Natural killer cell (primary cell): Measurements from ENCODE around the gene GNAI3. TPM values are rescaled to one million over a fixed set of nuclear protein-coding genes. Genes with fewer than 3 reads are reported as not detected.
A peak's percentile ranks its signal among the peaks of the same experiment; 100 is the strongest.

Experiments
- ATAC-seq, 3 donors: fragments of 150-1000 bp in 2 of 3; fragments of 200-7000 bp in 1 of 3; cut with Tn5 transposase; 1 replicate in 1 of 3; 2 replicates in 2 of 3; pipeline ENCODE4 v1.10.0; 2021; ENCODE audit warnings: mild to moderate bottlenecking in 2 of 3, moderate library complexity in 2 of 3
- DNase-seq, 2 donors: peaks; one replicate each; pipeline versions ENCODE4 v3.0.0 to v3.0.0-alpha.2; 2013 to 2021; ENCODE audit warnings: mixed read lengths in 1 of 2
- H3K27ac ChIP-seq: one replicate; pipeline ENCODE4 v1.5.1; 2013; ENCODE audit warnings: mild to moderate bottlenecking, low read length
- H3K27me3 ChIP-seq: one replicate; pipeline ENCODE4 v1.6.1; 2013; ENCODE audit warnings: low read length; ENCODE audit not compliant: control insufficient read depth, insufficient read depth
- H3K36me3 ChIP-seq: one replicate; pipeline ENCODE4 v1.6.1; 2013; ENCODE audit warnings: low read length; ENCODE audit not compliant: control insufficient read depth, insufficient read depth
- H3K4me1 ChIP-seq: one replicate; pipeline ENCODE4 v1.6.1; 2013; ENCODE audit warnings: low read length; ENCODE audit not compliant: control insufficient read depth, insufficient read depth
- H3K4me3 ChIP-seq: one replicate; pipeline ENCODE4 v1.5.1; 2013; ENCODE audit warnings: low read length
- H3K9me3 ChIP-seq: one replicate; pipeline ENCODE4 v1.6.1; 2013; ENCODE audit warnings: low read length; ENCODE audit not compliant: control insufficient read depth, insufficient read depth
- H3K27ac Mint-ChIP-seq, 2 donors: one replicate each; pipeline ENCODE4 v1.8.0; 2022; ENCODE audit warnings: mild to moderate bottlenecking in 2 of 2, mixed read lengths in 2 of 2, moderate library complexity in 1 of 2
- H3K27me3 Mint-ChIP-seq, 2 donors: one replicate each; pipeline ENCODE4 v1.8.0; 2022; ENCODE audit warnings: low read depth in 2 of 2, mixed read lengths in 2 of 2
- H3K36me3 Mint-ChIP-seq: one replicate; pipeline ENCODE4 v1.8.0; 2022; ENCODE audit warnings: mixed read lengths
- H3K4me1 Mint-ChIP-seq, 2 donors: one replicate each; pipeline ENCODE4 v1.8.0; 2022; ENCODE audit warnings: mixed read lengths in 2 of 2
- H3K4me3 Mint-ChIP-seq: one replicate; pipeline ENCODE4 v1.8.0; 2022; ENCODE audit warnings: mild to moderate bottlenecking, moderate library complexity, mixed read lengths
- H3K9me3 Mint-ChIP-seq, 2 donors: one replicate each; pipeline ENCODE4 v1.8.0; 2022; ENCODE audit warnings: mixed read lengths in 2 of 2
- WGBS: methylation state at CpG from one replicate; pipeline ENCODE4 v1.1.7; 2013; ENCODE audit warnings: missing lambda C conversion rate; ENCODE audit not compliant: insufficient coverage; 5-methylcytosine and 5-hydroxymethylcytosine counted together
- intact Hi-C: fragments of 100-400 bp; cut with micrococcal nuclease; formaldehyde crosslinking; loops from one replicate; pipeline ENCODE4 v1.14.2; 2022
- total RNA-seq, 4 donors: library from RNA; stranded (reverse); fragments of 120-200 nt in 1 of 4; gene quantifications; one replicate each; pipeline versions ENCODE4 v1.2.3 to v1.2.4, GENCODE V29; 2013 to 2022
- TF ChIP-seq, protein P1 (sequence below): fragments of 200-600 bp; IDR thresholded peaks from one replicate; pipeline ENCODE4 v1.8.0; 2022; ENCODE audit warnings: antibody characterized with exemption

Gene GNAI3
- total RNA-seq, 3 donors from 2014 or later (not counting 1 experiment from before 2014, with no cell fraction given): 6.1 to 7.6 (median 6.9) TPM

DNA sequence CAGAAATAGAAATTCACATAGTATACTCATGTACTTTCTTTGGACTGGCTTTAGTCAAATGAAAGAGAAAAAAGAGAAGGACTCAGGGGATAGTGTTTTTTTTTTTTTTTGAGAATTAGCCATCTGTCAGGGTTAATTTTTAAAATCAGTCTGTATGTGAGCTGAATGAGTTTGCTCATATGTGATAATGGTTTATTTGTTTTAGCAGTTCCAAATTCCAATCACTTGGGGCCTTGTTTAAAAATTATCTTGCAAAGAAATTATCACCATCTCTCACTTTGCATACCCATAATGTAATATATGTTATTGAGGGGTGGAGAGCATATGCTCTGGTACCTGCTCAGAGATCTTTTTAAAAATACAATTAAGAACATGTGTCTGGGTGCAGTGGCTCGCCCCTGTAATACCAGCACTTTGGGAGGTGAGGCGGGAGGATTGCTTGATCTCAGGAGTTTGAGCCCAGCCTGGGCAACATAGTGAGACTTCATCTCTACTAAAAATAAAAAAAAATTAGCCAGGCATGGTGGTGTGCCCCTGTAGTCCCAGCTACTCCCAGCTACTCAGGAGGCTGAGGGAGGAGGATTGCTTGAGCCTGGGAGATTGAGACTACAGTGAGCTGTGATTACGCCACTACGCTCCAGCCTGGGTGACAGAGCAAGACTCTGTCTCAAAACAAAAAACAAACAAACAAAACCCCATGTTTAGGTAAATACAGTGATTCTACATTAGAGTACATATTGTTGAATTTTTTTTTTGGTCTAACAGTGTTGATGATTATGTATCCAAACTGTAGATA, 19.7 kb downstream of the GNAI3 start:
- peak overlapping the region; percentile 9 to 41 for H3K27ac Mint-ChIP-seq
- H3K4me3 Mint-ChIP-seq: no peak overlapping the region
- peaks cover 45 to 51% of the 10 kb centered on the region in 2 donors for H3K4me1 Mint-ChIP-seq
- no peaks in the 10 kb centered on the region for H3K36me3 Mint-ChIP-seq
- Histone ChIP-seq H3K36me3 (no peaks in the 10 kb centered on the region), H3K4me3 (no peak overlapping the region), H3K27me3 (no peaks in the 10 kb centered on the region), H3K4me1 (peaks cover 9% of the 10 kb centered on the region), H3K27ac (no peak overlapping the region), H3K9me3 (no peaks in the 10 kb centered on the region)
- intact Hi-C loops: no loop called here
- TF ChIP-seq, protein P1, sequence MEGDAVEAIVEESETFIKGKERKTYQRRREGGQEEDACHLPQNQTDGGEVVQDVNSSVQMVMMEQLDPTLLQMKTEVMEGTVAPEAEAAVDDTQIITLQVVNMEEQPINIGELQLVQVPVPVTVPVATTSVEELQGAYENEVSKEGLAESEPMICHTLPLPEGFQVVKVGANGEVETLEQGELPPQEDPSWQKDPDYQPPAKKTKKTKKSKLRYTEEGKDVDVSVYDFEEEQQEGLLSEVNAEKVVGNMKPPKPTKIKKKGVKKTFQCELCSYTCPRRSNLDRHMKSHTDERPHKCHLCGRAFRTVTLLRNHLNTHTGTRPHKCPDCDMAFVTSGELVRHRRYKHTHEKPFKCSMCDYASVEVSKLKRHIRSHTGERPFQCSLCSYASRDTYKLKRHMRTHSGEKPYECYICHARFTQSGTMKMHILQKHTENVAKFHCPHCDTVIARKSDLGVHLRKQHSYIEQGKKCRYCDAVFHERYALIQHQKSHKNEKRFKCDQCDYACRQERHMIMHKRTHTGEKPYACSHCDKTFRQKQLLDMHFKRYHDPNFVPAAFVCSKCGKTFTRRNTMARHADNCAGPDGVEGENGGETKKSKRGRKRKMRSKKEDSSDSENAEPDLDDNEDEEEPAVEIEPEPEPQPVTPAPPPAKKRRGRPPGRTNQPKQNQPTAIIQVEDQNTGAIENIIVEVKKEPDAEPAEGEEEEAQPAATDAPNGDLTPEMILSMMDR: no peak
- WGBS: 93% methylated on average over 2 of the region's 4 CpGs
- no peaks in the 10 kb centered on the region for H3K9me3 Mint-ChIP-seq
- ATAC-seq (no peak), DNase-seq (no peak)
- H3K27me3 Mint-ChIP-seq: no peaks in the 10 kb centered on the region

DNA sequence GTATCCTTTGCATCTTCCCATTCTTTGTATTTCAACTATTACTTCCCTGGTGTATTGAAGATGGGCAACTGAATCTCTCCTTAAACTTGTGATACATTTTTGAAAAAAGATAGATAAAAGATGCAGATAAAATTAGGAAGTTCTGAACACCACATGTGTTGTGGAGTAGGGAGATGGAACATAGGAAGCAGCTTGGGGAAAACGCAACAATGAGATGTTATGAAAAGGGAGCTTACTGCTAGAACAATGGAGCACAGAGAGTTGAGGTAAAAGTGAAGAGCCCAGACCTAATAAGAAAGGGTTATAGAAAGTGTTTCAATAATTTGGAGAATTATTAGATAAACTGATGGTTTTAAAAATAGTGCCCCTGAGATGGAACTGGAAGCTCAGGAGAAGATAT, 20.9 kb downstream of the GNAI3 start:
- peaks cover 7% of the 10 kb centered on the region for H3K4me1 ChIP-seq
- no peaks in the 10 kb centered on the region for H3K36me3 Mint-ChIP-seq

DNA sequence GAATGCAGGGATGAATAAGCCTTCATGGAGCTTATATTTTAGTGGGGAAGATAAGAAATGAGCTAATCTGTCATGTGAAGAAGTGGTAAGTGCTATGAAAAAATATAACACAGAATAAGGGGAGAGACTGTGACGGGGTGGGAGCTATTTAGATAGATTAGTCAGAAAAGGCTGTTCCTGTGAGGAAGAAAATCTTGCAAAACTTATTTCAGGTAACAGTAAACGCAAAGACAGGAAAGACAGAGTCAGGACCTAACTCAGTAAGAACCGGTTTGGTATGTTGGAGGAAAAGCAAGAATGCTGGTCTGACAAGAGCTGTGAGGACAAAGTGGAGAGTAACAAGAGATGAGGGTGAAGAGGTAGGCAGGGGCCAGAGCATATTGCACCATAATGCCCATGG, 22.0 kb downstream of the GNAI3 start:
- H3K4me1 Mint-ChIP-seq: peaks cover 34% of the 10 kb centered on the region in 2 donors
- no peak overlapping the region for H3K27ac ChIP-seq
- no peak for ATAC-seq

More for the DNA sequence above, 20.9 kb downstream of the GNAI3 start:
- Histone ChIP-seq H3K27ac (no peak overlapping the region), H3K36me3 (peaks cover 2% of the 10 kb centered on the region), H3K27me3 (no peaks in the 10 kb centered on the region), H3K4me3 (no peak overlapping the region), H3K9me3 (no peaks in the 10 kb centered on the region)
- no peak overlapping the region for H3K4me3 Mint-ChIP-seq
- intact Hi-C loops: no loop called here
- DNase-seq (no peak), ATAC-seq (no peak)
- 96% methylated on average over 1 of the region's 1 CpG for WGBS
- TF ChIP-seq, protein P1: no peak
- no peaks in the 10 kb centered on the region for H3K9me3 Mint-ChIP-seq
- H3K27ac Mint-ChIP-seq: no peak overlapping the region
- H3K27me3 Mint-ChIP-seq: no peaks in the 10 kb centered on the region
- H3K4me1 Mint-ChIP-seq: peaks cover 42% of the 10 kb centered on the region in 2 donors

More for the DNA sequence above, 22.0 kb downstream of the GNAI3 start:
- no peak overlapping the region for H3K4me3 Mint-ChIP-seq
- Histone ChIP-seq H3K9me3 (no peaks in the 10 kb centered on the region), H3K36me3 (peaks cover 6% of the 10 kb centered on the region), H3K27me3 (no peaks in the 10 kb centered on the region), H3K4me3 (no peak overlapping the region), H3K4me1 (no peaks in the 10 kb centered on the region)
- intact Hi-C loops: no loop called here
- DNase-seq: no peak
- no peaks in the 10 kb centered on the region for H3K36me3 Mint-ChIP-seq
- no peaks in the 10 kb centered on the region for H3K27me3 Mint-ChIP-seq
- H3K9me3 Mint-ChIP-seq: no peaks in the 10 kb centered on the region
- TF ChIP-seq, protein P1: no peak
- H3K27ac Mint-ChIP-seq: no peak overlapping the region
- WGBS: 88% methylated on average over 3 of the region's 3 CpGs
